ENCODE results near the gene PHAX.

Gene PHAX

DNA sequence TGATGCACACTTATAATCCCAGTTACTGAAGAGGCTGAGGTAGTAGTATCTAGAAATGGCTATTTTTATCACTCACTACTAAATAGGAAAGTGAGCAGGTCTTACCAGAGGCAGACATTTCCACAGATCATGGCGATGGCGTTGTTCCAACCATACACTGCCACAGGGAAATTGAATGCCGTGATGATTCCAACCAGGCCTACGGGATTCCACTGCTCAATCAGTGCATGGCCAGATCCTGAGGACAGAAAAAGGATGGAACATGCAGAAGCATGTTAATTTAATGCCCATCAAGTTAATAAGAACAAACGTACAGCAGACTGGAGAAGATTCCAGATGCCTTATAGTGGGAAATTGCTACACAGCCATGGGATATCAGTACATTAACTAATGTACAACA, 23.8 kb upstream of the PHAX start:
- no peak overlapping the region for H3K27ac ChIP-seq
- TF ChIP-seq, protein P1, sequence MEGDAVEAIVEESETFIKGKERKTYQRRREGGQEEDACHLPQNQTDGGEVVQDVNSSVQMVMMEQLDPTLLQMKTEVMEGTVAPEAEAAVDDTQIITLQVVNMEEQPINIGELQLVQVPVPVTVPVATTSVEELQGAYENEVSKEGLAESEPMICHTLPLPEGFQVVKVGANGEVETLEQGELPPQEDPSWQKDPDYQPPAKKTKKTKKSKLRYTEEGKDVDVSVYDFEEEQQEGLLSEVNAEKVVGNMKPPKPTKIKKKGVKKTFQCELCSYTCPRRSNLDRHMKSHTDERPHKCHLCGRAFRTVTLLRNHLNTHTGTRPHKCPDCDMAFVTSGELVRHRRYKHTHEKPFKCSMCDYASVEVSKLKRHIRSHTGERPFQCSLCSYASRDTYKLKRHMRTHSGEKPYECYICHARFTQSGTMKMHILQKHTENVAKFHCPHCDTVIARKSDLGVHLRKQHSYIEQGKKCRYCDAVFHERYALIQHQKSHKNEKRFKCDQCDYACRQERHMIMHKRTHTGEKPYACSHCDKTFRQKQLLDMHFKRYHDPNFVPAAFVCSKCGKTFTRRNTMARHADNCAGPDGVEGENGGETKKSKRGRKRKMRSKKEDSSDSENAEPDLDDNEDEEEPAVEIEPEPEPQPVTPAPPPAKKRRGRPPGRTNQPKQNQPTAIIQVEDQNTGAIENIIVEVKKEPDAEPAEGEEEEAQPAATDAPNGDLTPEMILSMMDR (IDR thresholded peaks at IDR 0.05), result no peak
- TF ChIP-seq ZFX (IDR thresholded peaks at IDR 0.05; ENCODE audit: borderline replicate concordance), result no peak

- no peak for TF ChIP-seq ZFX (IDR thresholded peaks at IDR 0.05; ENCODE audit: borderline replicate concordance)
- TF ChIP-seq, protein P1 (IDR thresholded peaks at IDR 0.05), result no peak
- no peak overlapping the region for H3K27ac ChIP-seq
These were observed 23.3 kb upstream of the PHAX start for GRCh38 chr5:126577415-126577814.

- TF ChIP-seq ZFX (IDR thresholded peaks at IDR 0.05; ENCODE audit: borderline replicate concordance), result no peak
- TF ChIP-seq, protein P1 (IDR thresholded peaks at IDR 0.05), result no peak
- no peak overlapping the region for H3K27ac ChIP-seq
These were observed 21.0 kb upstream of the PHAX start for GRCh38 chr5:126579716-126580115.

GRCh38 chr5:126583761-126584160, 17.0 kb upstream of the PHAX start:
- TF ChIP-seq, protein P1 (IDR thresholded peaks at IDR 0.05), result no peak
- no peak for TF ChIP-seq ZFX (IDR thresholded peaks at IDR 0.05; ENCODE audit: borderline replicate concordance)
- H3K27ac ChIP-seq, result no peak overlapping the region

DNA sequence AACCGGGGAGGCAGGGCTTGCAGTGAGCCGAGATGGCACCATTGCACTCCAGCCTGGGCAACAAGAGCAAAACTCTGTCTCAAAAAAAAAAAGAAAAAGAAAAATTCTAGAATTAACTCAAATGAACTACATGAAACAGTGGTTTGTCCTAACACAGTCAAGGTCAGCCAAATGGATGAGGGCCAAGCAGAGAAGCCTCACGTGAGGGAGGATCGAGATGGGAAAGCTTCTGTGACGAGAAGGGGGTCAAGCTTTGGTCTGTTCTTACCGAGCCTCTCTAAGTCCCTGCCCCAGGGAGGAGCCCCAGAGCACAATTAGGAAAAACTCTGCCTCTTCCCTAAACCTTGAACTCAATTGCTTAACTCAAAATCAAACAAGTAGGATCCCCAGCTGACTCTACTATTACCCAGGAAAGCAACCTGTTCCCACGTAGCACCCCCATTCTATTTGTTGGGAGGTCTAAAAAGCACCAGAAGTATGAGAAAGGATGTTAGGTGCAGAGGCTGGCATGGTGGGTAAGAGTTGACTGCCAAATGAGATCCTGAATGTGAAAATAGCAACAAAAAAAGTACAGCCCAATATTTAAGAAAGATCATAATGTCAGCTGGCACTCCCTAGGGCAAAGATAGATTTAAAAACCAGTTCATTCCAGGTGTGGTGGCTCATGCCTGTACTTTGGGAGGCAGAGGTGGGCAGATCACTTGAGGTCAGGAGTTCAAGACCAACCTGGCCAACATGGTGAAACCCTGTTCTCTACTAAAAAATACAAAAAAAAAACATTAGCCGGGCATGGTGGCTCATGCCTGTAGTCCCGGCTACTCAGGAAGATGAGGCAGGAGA, 13.0 kb upstream of the PHAX start:
- no peak overlapping the region for H3K27ac ChIP-seq

GRCh38 chr5:126589536-126590297, 11.0 kb upstream of the PHAX start:
- TF ChIP-seq, protein P1 (IDR thresholded peaks at IDR 0.05), result no peak
- TF ChIP-seq ZFX (IDR thresholded peaks at IDR 0.05; ENCODE audit: borderline replicate concordance), result no peak
- H3K27ac ChIP-seq, result no peak overlapping the region

More for the DNA sequence above, 13.0 kb upstream of the PHAX start:
- TF ChIP-seq, protein P1 (IDR thresholded peaks at IDR 0.05), result no peak
- TF ChIP-seq ZFX (IDR thresholded peaks at IDR 0.05; ENCODE audit: borderline replicate concordance), result no peak

DNA sequence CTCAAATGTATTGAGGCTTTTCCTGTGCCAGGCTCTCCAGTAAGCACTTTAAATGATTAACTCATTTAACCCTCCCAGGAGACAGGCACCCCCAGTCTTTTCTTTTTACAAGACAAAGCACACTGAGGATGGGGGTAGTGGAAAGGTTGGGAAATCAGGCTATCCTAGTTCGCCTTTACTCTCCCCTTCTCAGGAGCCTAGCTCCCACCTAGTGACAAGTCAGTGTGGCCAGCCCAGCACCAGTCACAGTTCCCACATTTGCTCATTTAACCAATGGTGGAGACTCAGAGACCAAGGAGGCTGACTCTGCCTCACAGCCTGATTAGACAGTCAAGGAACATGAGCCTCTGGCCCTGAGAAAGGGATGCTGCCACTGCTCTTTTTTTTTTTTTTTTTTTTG, 9.2 kb upstream of the PHAX start:
- no peak for TF ChIP-seq ZFX (IDR thresholded peaks at IDR 0.05; ENCODE audit: borderline replicate concordance)
- TF ChIP-seq, protein P1 (IDR thresholded peaks at IDR 0.05), result no peak
- no peak overlapping the region for H3K27ac ChIP-seq
